ENCODE results near the gene GALNTL6. TPM values are rescaled to one million over a fixed set of nuclear protein-coding genes. Genes with fewer than 3 reads are reported as not detected.

GALNTL6 gene
- total RNA-seq, 2 donors from 2014 or later = 0.71 TPM; not detected in 1

DNA sequence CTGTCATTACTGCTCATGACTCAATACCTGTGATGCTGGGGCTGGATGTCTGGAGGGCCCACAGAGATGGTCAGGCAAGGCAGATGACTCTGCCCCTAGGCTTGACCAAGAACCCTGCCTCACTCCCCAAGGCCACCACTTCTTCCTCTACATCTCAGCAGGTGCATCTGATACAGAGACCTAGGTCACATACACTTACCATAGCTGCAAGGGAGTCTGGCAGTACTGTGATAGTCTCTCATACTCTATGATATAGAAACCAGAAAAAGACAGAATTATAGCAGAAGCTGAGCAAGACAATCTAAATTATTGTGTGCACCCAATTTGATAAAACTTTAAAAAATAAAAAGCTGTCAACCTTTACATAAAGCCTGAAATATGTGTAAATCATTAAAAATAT, 878.3 kb downstream of the GALNTL6 start:
- TF ChIP-seq, protein P1, sequence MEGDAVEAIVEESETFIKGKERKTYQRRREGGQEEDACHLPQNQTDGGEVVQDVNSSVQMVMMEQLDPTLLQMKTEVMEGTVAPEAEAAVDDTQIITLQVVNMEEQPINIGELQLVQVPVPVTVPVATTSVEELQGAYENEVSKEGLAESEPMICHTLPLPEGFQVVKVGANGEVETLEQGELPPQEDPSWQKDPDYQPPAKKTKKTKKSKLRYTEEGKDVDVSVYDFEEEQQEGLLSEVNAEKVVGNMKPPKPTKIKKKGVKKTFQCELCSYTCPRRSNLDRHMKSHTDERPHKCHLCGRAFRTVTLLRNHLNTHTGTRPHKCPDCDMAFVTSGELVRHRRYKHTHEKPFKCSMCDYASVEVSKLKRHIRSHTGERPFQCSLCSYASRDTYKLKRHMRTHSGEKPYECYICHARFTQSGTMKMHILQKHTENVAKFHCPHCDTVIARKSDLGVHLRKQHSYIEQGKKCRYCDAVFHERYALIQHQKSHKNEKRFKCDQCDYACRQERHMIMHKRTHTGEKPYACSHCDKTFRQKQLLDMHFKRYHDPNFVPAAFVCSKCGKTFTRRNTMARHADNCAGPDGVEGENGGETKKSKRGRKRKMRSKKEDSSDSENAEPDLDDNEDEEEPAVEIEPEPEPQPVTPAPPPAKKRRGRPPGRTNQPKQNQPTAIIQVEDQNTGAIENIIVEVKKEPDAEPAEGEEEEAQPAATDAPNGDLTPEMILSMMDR (conservative IDR thresholded peaks at IDR 0.05) = no peak
- H3K27me3 ChIP-seq (ENCODE audit: control insufficient read depth, insufficient read depth, low read length, poor library complexity, severe bottlenecking) = no peaks in the 10 kb centered on the region
- H3K9me3 Mint-ChIP-seq = peaks cover 18% of the 10 kb centered on the region

DNA sequence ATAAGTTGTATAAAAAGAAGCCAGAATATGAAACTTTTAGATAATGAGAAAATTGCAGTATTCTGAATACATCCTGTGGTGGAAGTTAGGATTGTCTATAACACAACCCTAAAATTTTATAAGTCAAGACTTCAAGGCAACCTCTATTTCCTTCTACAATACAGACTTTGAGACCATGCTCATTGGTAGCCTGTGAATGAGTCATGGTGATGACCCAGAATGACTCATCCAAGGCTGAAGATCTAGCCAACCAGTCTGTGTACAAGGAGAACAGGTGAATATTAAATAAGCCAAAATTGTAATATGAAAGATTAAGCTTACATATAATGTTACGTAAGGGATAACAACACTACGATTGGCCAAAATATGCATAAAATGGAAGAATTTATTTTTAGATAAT, 879.5 kb downstream of the GALNTL6 start:
- H3K4me3 ChIP-seq (ENCODE audit: low read length) = no peak overlapping the region
- TF ChIP-seq, protein P1 (conservative IDR thresholded peaks at IDR 0.05) = no peak
- Mint-ChIP-seq H3K27me3 (ENCODE audit: insufficient read depth) (no peaks in the 10 kb centered on the region), H3K4me1 (no peaks in the 10 kb centered on the region), H3K36me3 (ENCODE audit: low read depth) (no peaks in the 10 kb centered on the region), H3K4me3 (no peak overlapping the region), H3K27ac (no peak overlapping the region), H3K9me3 (peaks cover 18% of the 10 kb centered on the region)
- no peak overlapping the region for H3K27ac ChIP-seq (ENCODE audit: low read depth, low read length)
- peaks cover 16% of the 10 kb centered on the region for H3K9me3 ChIP-seq (ENCODE audit: control insufficient read depth, low read length)
- H3K4me1 ChIP-seq (ENCODE audit: control insufficient read depth, insufficient read depth, low read length) = no peaks in the 10 kb centered on the region
- no peak for DNase-seq
- H3K36me3 ChIP-seq (ENCODE audit: control insufficient read depth, insufficient read depth, low read length) = no peaks in the 10 kb centered on the region
- H3K9ac ChIP-seq (ENCODE audit: extremely low read depth, low read length, poor library complexity, severe bottlenecking) = no peak overlapping the region
- no peaks in the 10 kb centered on the region for H3K27me3 ChIP-seq (ENCODE audit: control insufficient read depth, insufficient read depth, low read length, poor library complexity, severe bottlenecking)
- WGBS, 2 experiments (ENCODE audit: insufficient coverage in 1 of 2, insufficient read length in 1 of 2) = 96% methylated on average over 2 of the region's 2 CpGs; no CpG with 5 or more reads in 1 of the 2 experiments

More for the DNA sequence above, 878.3 kb downstream of the GALNTL6 start:
- Mint-ChIP-seq H3K4me3 (no peak overlapping the region), H3K36me3 (ENCODE audit: low read depth) (no peaks in the 10 kb centered on the region), H3K27me3 (ENCODE audit: insufficient read depth) (no peaks in the 10 kb centered on the region), H3K4me1 (no peaks in the 10 kb centered on the region), H3K27ac (no peak overlapping the region)
- Histone ChIP-seq H3K4me1 (ENCODE audit: control insufficient read depth, insufficient read depth, low read length) (no peaks in the 10 kb centered on the region), H3K9ac (ENCODE audit: extremely low read depth, low read length, poor library complexity, severe bottlenecking) (no peak overlapping the region), H3K9me3 (ENCODE audit: control insufficient read depth, low read length) (peaks cover 16% of the 10 kb centered on the region), H3K27ac (ENCODE audit: low read depth, low read length) (no peak overlapping the region), H3K4me3 (ENCODE audit: low read length) (no peak overlapping the region), H3K36me3 (ENCODE audit: control insufficient read depth, insufficient read depth, low read length) (no peaks in the 10 kb centered on the region)
- DNase-seq = no peak

DNA sequence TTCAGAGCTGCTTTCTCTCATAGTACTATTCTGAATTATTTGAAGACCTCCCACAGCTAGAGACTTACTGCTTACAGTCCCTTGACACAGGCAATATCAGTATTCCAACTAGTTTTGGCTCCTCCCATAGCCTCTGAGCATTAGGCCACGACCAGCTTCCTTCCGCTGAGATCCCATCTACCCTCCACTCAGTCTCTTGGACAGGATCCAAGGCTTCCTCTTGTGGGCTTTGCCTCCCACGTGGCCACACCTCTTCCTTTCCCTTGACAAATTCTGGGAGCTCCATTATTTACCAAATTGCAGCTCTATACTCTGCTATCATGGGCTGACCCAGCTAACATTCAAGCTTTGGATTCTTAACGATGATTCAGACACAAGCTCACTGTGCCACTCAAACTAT, 885.1 kb downstream of the GALNTL6 start:
- Mint-ChIP-seq H3K9me3 (peaks cover 4% of the 10 kb centered on the region), H3K4me1 (no peaks in the 10 kb centered on the region), H3K27ac (no peak overlapping the region), H3K36me3 (ENCODE audit: low read depth) (no peaks in the 10 kb centered on the region), H3K27me3 (ENCODE audit: insufficient read depth) (no peaks in the 10 kb centered on the region), H3K4me3 (no peak overlapping the region)
- H3K9me3 ChIP-seq (ENCODE audit: control insufficient read depth, low read length) = peaks cover 4% of the 10 kb centered on the region
- H3K4me3 ChIP-seq (ENCODE audit: low read length) = no peak overlapping the region
- no peak for DNase-seq
- TF ChIP-seq, protein P1 (conservative IDR thresholded peaks at IDR 0.05) = no peak
- no peak overlapping the region for H3K27ac ChIP-seq (ENCODE audit: low read depth, low read length)
- H3K27me3 ChIP-seq (ENCODE audit: control insufficient read depth, insufficient read depth, low read length, poor library complexity, severe bottlenecking) = no peaks in the 10 kb centered on the region
- no peaks in the 10 kb centered on the region for H3K36me3 ChIP-seq (ENCODE audit: control insufficient read depth, insufficient read depth, low read length)
- no peaks in the 10 kb centered on the region for H3K4me1 ChIP-seq (ENCODE audit: control insufficient read depth, insufficient read depth, low read length)
- WGBS, 2 experiments (ENCODE audit: insufficient coverage in 1 of 2, insufficient read length in 1 of 2) = 43 to 50% methylated on average over 3 to 4 of the region's 4 CpGs
- no peak overlapping the region for H3K9ac ChIP-seq (ENCODE audit: extremely low read depth, low read length, poor library complexity, severe bottlenecking)

All from endodermal cell (in vitro differentiated cells).